Adipose tissue (tissue), 3 donors: ENCODE data around the gene RIPK3. TPM values are rescaled to one million over a fixed set of nuclear protein-coding genes. Genes with fewer than 3 reads are reported as not detected.

ENCODE experiments used
- H3K27ac ChIP-seq: one replicate; pipeline ENCODE4 v1.5.1; 2013; ENCODE audit warnings: low read depth, low read length
- WGBS, 3 donors: extraction: QIAGEN DNeasy Blood & Tissue Kit; methylation state at CpG; one replicate each; pipeline ENCODE4 v1.1.7; 2013; 5-methylcytosine and 5-hydroxymethylcytosine counted together
- polyA plus RNA-seq, 3 donors: library from polyadenylated mRNA; stranded (reverse); fragments of 200-250 nt; gene quantifications; one replicate each; pipeline ENCODE4 v1.2.3, GENCODE V29; 2013
- donor health status: healthy with polysubstance abuse.
- donor health status: Bipolar disorder and iron deficiency.
- donor health status: healthy.

The RIPK3 gene
- polyA plus RNA-seq, 3 donors: 7.2 to 15.0 (median 8.4) TPM

DNA sequence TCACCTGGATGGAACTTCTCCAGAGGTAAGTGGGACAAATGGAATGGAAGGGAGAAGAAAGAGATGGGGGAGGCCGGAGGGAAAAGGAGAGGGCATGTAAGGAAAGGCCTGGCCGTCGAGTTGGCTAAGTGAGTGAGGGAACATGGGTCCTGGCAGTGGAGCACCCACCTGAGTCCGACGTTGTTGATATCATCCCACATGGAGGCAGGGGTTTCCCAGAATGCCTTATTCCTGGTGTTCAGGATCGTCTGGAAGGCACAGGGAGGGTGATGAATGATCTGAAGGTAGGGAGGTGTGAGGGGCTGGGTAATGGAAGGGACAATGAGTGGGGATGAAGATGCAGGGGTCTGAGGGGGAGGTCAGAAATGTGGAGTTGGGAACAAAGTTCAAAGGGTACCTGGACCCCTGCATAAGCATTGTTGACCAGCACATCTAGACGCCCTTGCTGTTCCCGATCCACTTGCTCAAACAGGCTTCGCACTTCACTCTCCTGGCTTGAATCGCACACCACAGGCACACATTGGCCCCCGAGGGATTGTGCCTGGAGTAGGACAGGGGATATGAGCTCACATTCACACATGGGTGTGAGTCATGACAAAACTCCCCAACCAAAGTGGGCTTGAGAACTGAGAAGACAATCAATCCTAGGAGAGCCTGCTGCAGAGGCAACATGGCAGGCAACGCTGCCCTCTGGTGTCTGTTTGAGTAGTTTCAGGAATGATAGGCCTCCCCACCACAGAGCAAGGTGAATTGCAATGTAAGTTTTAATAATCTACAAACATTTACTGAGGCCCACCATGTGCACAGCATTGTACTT, 43.2 kb downstream of the RIPK3 start:
- 61 to 63% (median 62%) methylated on average over 12 of the region's 12 CpGs for WGBS, 3 donors
- no peak overlapping the region for H3K27ac ChIP-seq

DNA sequence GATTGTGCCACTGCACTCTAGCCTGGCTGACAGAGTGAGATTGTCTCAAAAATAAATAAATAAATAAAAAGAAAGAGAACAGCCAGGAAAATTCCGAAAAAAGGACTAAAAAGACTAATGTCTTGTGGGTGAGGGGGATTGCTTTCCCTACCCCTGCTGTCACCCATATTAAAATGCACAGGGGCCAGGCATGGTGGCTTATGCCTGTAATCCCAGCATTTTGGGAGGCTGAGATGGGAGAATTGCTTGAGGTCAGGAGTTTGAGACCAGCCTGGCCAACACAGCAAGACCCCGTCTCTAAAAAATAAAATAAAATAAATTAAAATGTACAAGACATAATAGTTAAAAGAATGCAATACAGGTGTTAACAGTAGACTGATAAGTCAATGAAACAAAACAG, 46.3 kb downstream of the RIPK3 start:
- 97 to 98% (median 98%) methylated on average over 2 of the region's 2 CpGs for WGBS, 3 donors
- no peak overlapping the region for H3K27ac ChIP-seq

DNA sequence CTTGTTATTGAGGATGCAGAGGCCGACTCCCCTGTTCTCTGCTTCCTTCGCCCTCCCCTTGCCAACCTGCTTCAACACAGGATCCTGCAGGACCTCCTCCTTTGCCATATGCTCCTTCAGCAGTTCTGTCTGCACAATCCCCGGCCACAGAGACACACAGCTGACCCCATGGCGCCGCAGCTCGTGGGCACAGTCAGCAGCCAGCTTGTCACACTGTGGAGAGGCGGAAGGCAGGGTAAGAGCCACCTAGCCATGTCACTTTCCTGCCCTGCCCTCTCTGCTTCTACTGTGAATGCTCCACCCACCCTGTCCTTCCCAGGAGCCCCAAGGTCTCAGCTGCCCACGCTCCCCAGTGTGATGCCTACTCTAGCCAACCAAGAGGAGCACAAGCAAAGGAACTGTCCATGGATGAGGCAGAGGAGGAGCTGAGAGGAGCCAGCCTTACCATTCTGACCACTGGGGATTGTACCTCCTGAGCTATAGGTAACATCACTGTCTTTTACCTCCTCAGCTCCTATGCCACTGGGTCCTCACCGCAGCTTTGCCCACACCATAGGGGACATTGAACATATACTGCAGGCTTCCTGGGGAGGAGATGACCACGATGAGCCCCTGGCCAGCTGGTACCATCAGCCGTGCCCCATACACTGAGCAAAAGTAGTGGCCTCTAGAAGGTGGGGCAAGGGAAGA, 47.5 kb downstream of the RIPK3 start:
- H3K27ac ChIP-seq: no peak overlapping the region
- WGBS, 3 donors: 90 to 95% (median 91%) methylated on average over 11 of the region's 11 CpGs

DNA sequence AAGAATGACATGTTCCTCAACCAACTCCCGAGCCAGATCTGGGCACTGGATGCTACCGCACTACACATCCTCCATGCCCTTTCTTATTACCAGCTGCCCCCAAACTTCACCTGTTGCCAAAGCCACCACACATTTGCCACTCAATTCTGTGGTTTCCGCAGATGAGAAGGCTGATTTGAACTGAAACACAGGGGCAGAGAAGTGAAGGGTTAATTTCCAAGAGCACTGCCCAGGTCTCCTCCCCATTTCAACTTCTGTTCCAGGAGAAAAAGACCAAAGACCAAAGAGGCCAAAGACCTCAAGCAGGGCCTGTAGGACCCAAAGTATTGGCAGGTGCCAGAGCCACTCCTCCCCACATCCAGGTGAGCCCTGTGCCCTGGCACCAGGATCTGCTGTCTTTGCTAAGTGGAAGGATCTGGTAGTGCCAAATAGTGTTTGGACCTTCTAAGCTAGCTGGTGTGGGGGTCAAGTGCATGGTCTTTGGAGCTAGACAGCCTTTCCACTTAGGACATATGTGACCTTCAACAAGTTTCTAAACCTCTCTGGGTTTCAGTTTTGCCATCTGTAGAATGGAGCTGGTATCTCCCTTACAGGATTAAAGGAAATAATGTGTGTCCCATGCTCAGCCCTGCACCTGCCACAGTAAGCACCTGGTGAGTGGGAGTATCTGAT, 48.2 kb downstream of the RIPK3 start:
- 91 to 93% (median 91%) methylated on average over 3 of the region's 3 CpGs for WGBS, 3 donors
- H3K27ac ChIP-seq: no peak overlapping the region

DNA sequence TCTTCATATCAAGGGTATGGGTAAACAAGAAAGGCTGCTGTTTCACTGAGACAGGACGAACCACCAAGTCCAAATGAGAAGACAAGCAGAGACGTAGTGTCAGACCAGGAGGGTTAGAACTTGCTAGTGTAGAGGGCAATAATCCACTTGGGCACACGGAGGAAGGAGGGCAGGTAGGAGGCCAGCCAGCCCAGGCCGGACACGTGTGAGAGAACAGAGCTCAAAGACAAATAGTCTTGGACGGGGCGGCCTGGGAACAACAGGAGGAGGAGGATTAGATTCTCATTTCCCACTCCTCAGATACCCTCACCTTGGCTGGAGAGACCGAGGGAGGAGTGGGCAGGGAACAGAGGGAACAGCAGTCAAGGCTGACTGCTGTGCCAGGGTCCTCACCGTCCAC, 49.0 kb downstream of the RIPK3 start:
- no peak overlapping the region for H3K27ac ChIP-seq
- 83 to 92% (median 88%) methylated on average over 9 of the region's 9 CpGs for WGBS, 3 donors

DNA sequence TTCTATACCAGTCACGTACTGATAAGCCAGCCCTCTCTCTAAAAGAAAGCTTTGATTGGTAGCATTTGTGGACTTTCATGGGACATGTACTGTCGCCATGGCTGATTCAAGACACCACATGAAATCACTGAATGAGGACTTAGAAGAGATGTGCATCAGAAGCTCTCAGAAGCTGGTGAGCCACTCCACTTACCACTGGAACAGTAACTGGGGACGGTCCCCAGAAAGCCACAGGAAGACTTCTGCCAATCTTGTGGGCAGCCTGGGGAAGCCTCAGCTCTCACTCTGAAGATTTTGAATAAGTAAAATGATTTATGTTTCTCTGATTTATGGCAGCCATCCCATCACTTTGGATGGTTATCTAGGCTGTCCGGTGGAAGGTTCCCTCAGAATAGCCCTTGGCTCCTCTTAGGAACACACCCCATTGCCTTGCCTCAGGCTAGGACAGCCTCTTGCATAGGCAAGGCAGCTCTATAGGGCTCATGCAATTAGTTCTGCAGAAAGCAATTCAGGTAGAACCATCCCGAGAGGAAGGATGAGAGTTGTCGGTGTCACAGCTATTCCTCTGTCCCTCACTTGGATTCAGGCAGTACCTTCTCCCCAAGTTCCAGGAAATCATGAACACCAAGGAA, 50.0 kb downstream of the RIPK3 start:
- whole genome bisulfite sequencing, 3 donors: 65 to 82% (median 74%) methylated on average over 6 of the region's 6 CpGs
- no peak overlapping the region for H3K27ac ChIP-seq

DNA sequence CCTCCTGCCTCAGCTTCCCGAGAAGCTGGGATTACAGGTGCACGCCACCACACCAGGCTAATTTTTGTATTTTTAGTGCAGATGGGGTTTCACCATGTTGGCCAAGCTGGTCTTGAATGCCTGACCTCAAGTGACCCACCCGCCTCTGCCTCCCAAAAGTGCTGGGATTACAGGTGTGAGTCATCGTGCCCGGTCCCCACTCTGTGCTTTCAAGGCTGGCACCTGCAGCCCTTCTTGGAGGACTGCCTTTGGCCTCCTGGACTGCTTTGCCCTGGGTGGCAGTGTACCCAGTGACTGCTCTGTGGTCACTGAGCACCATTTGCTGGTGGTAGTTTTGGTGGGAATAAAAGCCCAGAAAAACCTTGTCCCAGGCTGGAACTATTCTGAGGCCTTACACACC, 52.8 kb downstream of the RIPK3 start:
- no peak overlapping the region for H3K27ac ChIP-seq
- 88 to 99% (median 98%) methylated on average over 5 of the region's 5 CpGs for WGBS, 3 donors

Other genes with a start within 250 kb of the RIPK3 start
- gene PCK2, start 245.7 kb downstream of the RIPK3 start, polyA plus RNA-seq: 10 to 100 TPM; 22.0 to 75.5 (median 29.5) TPM
- gene DCAF11, start 225.2 kb downstream of the RIPK3 start, polyA plus RNA-seq: 10 to 100 TPM; 27.7 to 65.1 (median 35.6) TPM
- 1 to 10 TPM; 1.5 to 1.7 (median 1.6) TPM for gene NRL, start 225.0 kb downstream of the RIPK3 start, polyA plus RNA-seq
- 1 to 10 TPM in 1 of 3 donors, under 1 TPM in 1, not detected in 1; 0.61 to 4.6 TPM for gene FITM1, start 209.3 kb downstream of the RIPK3 start, polyA plus RNA-seq
- 100 to 1,000 TPM in 2 of 3 donors, 10 to 100 TPM in 1; 98.0 to 228 (median 151) TPM for gene PSME1, start 203.8 kb downstream of the RIPK3 start, polyA plus RNA-seq
- 10 to 100 TPM; 16.3 to 17.3 (median 17.2) TPM for gene EMC9, start 198.4 kb downstream of the RIPK3 start, polyA plus RNA-seq
- gene PSME2, start 193.4 kb downstream of the RIPK3 start, polyA plus RNA-seq: 100 to 1,000 TPM in 2 of 3 donors, 10 to 100 TPM in 1; 73.7 to 193 (median 107) TPM
- gene RNF31, start 192.5 kb downstream of the RIPK3 start, polyA plus RNA-seq: 10 to 100 TPM; 36.9 to 49.6 (median 39.3) TPM
- 10 to 100 TPM; 36.3 to 79.1 (median 42.5) TPM for gene IRF9, start 178.7 kb downstream of the RIPK3 start, polyA plus RNA-seq
- gene REC8, start 167.9 kb downstream of the RIPK3 start, polyA plus RNA-seq: 10 to 100 TPM in 1 of 3 donors, 1 to 10 TPM in 2; 3.9 to 19.8 (median 9.4) TPM
- gene IPO4, start 151.2 kb downstream of the RIPK3 start, polyA plus RNA-seq: 10 to 100 TPM; 11.7 to 36.1 (median 26.7) TPM
- gene TM9SF1, start 144.6 kb downstream of the RIPK3 start, polyA plus RNA-seq: 10 to 100 TPM; 13.6 to 44.0 (median 37.7) TPM
- under 1 TPM in 2 of 3 donors, not detected in 1; 0.05 to 0.06 TPM for gene TSSK4, start 134.3 kb downstream of the RIPK3 start, polyA plus RNA-seq
- gene CHMP4A, start 126.5 kb downstream of the RIPK3 start, polyA plus RNA-seq: 100 to 1,000 TPM in 1 of 3 donors, 10 to 100 TPM in 2; 59.6 to 108 (median 85.4) TPM
- gene MDP1, start 123.9 kb downstream of the RIPK3 start, polyA plus RNA-seq: 10 to 100 TPM; 17.7 to 47.6 (median 21.9) TPM
- gene NEDD8, start 107.6 kb downstream of the RIPK3 start, polyA plus RNA-seq: 100 to 1,000 TPM in 2 of 3 donors, 10 to 100 TPM in 1; 82.9 to 296 (median 245) TPM
- 10 to 100 TPM; 37.3 to 52.7 (median 52.0) TPM for gene GMPR2, start 107.1 kb downstream of the RIPK3 start, polyA plus RNA-seq
- gene TINF2, start 97.4 kb downstream of the RIPK3 start, polyA plus RNA-seq: 10 to 100 TPM; 35.3 to 58.9 (median 49.3) TPM
- 1 to 10 TPM; 2.5 to 4.6 (median 3.3) TPM for gene TGM1, start 76.8 kb downstream of the RIPK3 start, polyA plus RNA-seq
- gene RABGGTA, start 68.4 kb downstream of the RIPK3 start, polyA plus RNA-seq: 10 to 100 TPM; 20.7 to 27.0 (median 23.0) TPM
- 10 to 100 TPM; 11.3 to 26.4 (median 14.8) TPM for gene DHRS1, start 40.2 kb downstream of the RIPK3 start, polyA plus RNA-seq
- 10 to 100 TPM in 2 of 3 donors, 1 to 10 TPM in 1; 6.8 to 11.6 (median 11.0) TPM for gene NOP9, start 40.1 kb downstream of the RIPK3 start, polyA plus RNA-seq
- gene CIDEB, start 32.0 kb downstream of the RIPK3 start, polyA plus RNA-seq: 10 to 100 TPM; 10.3 to 18.0 (median 10.6) TPM
- gene LTB4R2, start 29.9 kb downstream of the RIPK3 start, polyA plus RNA-seq: 1 to 10 TPM in 2 of 3 donors, under 1 TPM in 1; 0.79 to 5.9 (median 2.6) TPM
- gene LTB4R, start 28.5 kb downstream of the RIPK3 start, polyA plus RNA-seq: 10 to 100 TPM in 1 of 3 donors, 1 to 10 TPM in 2; 5.1 to 13.3 (median 6.2) TPM
- 100 to 1,000 TPM in 1 of 3 donors, 10 to 100 TPM in 1, 1 to 10 TPM in 1; 8.7 to 107 (median 56.4) TPM for gene ADCY4, start 4.9 kb downstream of the RIPK3 start, polyA plus RNA-seq
- 100 to 1,000 TPM in 1 of 3 donors, 10 to 100 TPM in 2; 12.2 to 166 (median 39.6) TPM for gene NFATC4, start 28.2 kb upstream of the RIPK3 start, polyA plus RNA-seq
- gene NYNRIN, start 59.0 kb upstream of the RIPK3 start, polyA plus RNA-seq: 1 to 10 TPM; 2.7 to 7.6 (median 3.8) TPM
- gene CBLN3, start 89.7 kb upstream of the RIPK3 start, polyA plus RNA-seq: 1 to 10 TPM in 2 of 3 donors, under 1 TPM in 1; 0.89 to 4.3 (median 3.0) TPM
- 10 to 100 TPM; 17.9 to 29.2 (median 24.5) TPM for gene KHNYN, start 90.0 kb upstream of the RIPK3 start, polyA plus RNA-seq
- 10 to 100 TPM; 41.0 to 59.4 (median 48.7) TPM for gene SDR39U1, start 102.8 kb upstream of the RIPK3 start, polyA plus RNA-seq
- gene CMA1, start 168.3 kb upstream of the RIPK3 start, polyA plus RNA-seq: 1 to 10 TPM in 1 of 3 donors, under 1 TPM in 2; 0.13 to 2.1 (median 0.90) TPM
- gene CTSG, start 236.3 kb upstream of the RIPK3 start, polyA plus RNA-seq: 1 to 10 TPM in 2 of 3 donors, under 1 TPM in 1; 0.26 to 3.3 (median 2.1) TPM